Left kidney (tissue), 8 donors: ENCODE results near the gene CLTRN. TPM values are rescaled to one million over a fixed set of nuclear protein-coding genes. Genes with fewer than 3 reads are reported as not detected.
"Not testable (repeated sequence)": the region's sequence is repeated elsewhere in the genome, so short reads cannot be mapped to it uniquely, and the experiment has no call there.

ENCODE experiments used
- DNase-seq: peaks from one replicate; pipeline ENCODE4 v3.0.0-alpha.2; 2013
- long read RNA-seq, 8 donors: transcript quantifications; one replicate each; lab custom pipeline, GENCODE V29; 2026
- polyA plus RNA-seq: library from polyadenylated mRNA; unstranded; fragments of 120-200 nt; gene quantifications from one replicate; pipeline ENCODE4 v1.2.1, GENCODE V29; 2013; ENCODE audit not compliant: insufficient read length

Gene CLTRN, protein sequence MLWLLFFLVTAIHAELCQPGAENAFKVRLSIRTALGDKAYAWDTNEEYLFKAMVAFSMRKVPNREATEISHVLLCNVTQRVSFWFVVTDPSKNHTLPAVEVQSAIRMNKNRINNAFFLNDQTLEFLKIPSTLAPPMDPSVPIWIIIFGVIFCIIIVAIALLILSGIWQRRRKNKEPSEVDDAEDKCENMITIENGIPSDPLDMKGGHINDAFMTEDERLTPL
- polyA plus RNA-seq = 21.4 TPM
- long read RNA-seq, donor 1, transcript CLTRN-201 (6 exons, 1,578 nt) = major isoform, 12 of 12 reads
- long read RNA-seq, donor 1, partial matches to known transcripts = 0 of 12 reads
- long read RNA-seq, donor 1, other reads (novel, unspliced or antisense) = 0 of 12 reads
- long read RNA-seq, donor 2, transcript CLTRN-201 (6 exons, 1,578 nt) = major isoform, 8 of 8 reads
- long read RNA-seq, donor 2, partial matches to known transcripts = 0 of 8 reads
- long read RNA-seq, donor 2, other reads (novel, unspliced or antisense) = 0 of 8 reads
- long read RNA-seq, donor 3, transcript CLTRN-201 (6 exons, 1,578 nt) = major isoform, 8 of 8 reads
- long read RNA-seq, donor 3, partial matches to known transcripts = 0 of 8 reads
- long read RNA-seq, donor 3, other reads (novel, unspliced or antisense) = 0 of 8 reads
- long read RNA-seq, donor 4 = 0 reads
- long read RNA-seq, donor 5, transcript CLTRN-201 (6 exons, 1,578 nt) = major isoform, 15 of 15 reads
- long read RNA-seq, donor 5, partial matches to known transcripts = 0 of 15 reads
- long read RNA-seq, donor 5, other reads (novel, unspliced or antisense) = 0 of 15 reads
- long read RNA-seq, donor 6, transcript CLTRN-201 (6 exons, 1,578 nt) = major isoform, 6 of 6 reads
- long read RNA-seq, donor 6, partial matches to known transcripts = 0 of 6 reads
- long read RNA-seq, donor 6, other reads (novel, unspliced or antisense) = 0 of 6 reads
- long read RNA-seq, donor 7, transcript CLTRN-201 (6 exons, 1,578 nt) = major isoform, 17 of 17 reads
- long read RNA-seq, donor 7, partial matches to known transcripts = 0 of 17 reads
- long read RNA-seq, donor 7, other reads (novel, unspliced or antisense) = 0 of 17 reads
- long read RNA-seq, donor 8, transcript CLTRN-201 (6 exons, 1,578 nt) = major isoform, 19 of 19 reads
- long read RNA-seq, donor 8, partial matches to known transcripts = 0 of 19 reads
- long read RNA-seq, donor 8, other reads (novel, unspliced or antisense) = 0 of 19 reads

GRCh38 chrX:15664487-15665444 is at the start of gene CLTRN:
Gene CLTRN, minus strand, starts transcription at chrX:15664805. Its CDS starts 30 bp downstream, at chrX:15664775.
- DNase-seq = no peak

- not testable (repeated sequence) for DNase-seq
Measured at GRCh38 chrX:15704273-15704672, 39.7 kb upstream of the CLTRN start.

DNA sequence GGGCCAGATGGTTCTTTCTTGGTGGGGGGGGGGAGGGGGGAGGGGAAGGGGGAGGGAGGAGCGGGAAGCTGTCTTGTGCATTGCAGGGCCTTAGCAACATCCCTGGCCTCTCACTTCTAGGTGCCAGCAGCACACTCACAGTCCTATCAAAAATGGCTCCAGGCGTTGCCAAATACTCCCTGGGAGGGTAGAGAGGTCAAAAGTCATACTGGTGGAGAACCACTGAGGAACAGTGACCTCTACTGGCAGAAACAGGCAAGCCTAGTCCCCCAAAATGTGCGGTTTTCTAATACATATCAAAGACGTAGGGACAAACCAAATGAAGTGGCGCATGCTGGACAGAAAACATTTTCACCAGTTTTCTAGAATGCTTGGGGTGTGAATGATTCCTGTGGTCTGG is 39.2 kb upstream of the CLTRN start:
- DNase-seq = not testable (repeated sequence)

GRCh38 chrX:15702488-15703371 is 38.1 kb upstream of the CLTRN start:
- DNase-seq = no peak

GRCh38 chrX:15696516-15696915 is 31.9 kb upstream of the CLTRN start:
- DNase-seq = no peak

- no peak for DNase-seq
Measured at GRCh38 chrX:15694941-15695451, 30.4 kb upstream of the CLTRN start.

DNA sequence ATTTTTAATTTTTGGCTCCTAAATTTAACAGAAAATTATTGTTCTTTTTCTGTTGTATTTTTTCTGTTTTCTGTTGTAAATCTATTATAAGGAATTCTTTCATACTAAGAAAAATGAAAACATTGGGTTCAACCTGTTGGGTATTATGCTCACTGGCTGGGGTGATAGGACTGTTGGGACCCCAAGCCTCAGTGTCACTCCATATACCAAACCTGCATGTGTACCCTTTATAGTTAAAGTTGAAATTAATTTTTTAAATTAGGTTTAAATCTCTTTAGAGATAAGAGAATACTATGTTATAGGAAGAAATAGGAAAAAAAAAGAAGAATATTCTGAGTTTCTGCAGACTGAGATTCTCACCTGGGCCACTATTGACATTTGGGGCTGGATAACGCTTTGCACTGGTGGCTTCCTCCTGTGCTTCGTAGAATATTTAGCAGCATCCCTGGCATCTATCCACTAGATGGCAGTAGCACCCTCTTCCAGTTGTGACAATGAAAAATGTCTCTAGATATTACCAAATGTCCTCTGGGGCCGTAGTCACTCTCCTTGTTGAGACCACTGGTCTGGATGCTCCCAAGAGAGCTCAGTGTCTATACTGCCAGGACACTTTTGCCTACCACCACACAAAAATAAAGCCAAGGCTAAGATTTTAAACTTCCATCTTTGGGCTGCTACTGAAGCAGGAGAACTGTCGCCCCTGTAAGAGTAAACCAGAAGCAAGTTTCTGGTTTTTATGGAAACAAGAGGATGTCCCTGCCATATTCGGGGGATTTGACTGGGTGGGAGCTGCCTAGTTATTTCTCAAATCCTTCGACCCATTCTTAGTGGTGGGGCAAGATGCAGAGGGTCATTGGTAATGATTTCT is 22.4 kb upstream of the CLTRN start:
- peak; percentile 60 for DNase-seq

DNA sequence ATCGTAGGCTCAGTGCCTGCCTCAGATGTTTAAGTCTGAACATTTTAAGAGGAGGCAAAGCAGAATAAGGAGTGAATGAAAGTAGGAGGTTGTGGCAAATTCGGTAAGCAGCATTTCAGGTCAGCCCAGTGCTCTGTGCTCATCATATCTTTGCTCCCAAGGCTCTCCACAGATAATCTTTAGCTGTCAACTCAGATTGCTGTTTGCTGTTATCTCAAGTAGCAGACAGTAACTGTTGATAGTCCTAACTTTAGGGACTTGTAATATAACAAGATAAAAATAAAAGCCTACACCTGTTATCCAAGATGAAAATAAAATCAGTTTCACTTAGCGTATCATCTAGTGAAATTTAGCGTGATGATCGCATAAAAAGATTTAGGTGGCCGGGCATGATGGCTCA is 18.6 kb upstream of the CLTRN start:
- no peak for DNase-seq

DNA sequence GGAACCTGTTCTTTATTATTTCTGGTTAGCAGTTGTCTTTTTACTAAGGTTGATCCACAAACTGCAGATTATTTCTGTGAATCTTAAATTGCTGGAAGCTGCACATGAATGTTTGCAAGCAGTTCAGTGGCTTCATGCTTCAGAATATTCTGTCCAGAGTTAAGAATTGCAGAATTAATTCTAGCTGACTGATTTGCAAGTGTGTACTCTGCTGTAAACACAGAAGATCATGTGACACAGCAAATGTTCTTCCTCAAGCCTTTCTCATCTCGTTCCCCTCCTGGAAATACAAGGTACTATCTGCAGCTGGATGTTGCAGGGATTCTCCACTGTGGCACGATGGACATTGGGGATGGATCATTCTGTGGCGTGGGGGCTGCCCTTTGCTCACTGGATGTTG is 16.8 kb upstream of the CLTRN start:
- no peak for DNase-seq

- no peak for DNase-seq
Measured at GRCh38 chrX:15680401-15680800, 15.8 kb upstream of the CLTRN start.

DNA sequence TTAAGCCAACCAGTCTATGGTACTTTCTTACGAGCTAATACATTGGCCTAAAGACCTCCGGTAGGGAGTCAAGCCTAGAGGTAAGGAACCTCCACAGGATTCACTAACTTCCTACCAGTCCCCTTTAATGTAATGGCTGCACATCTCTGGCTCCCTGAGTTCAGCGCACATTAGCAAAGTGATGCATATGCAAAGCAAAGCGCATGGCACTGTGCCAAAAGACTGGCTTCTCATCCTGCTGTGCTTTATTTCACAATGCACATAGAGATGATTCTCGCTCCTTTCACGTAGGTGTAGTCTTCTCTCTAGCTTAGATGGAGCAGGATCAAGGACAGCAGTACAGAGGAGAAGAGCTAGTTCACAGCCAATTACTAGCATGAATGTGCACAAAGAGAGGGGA is 14.6 kb upstream of the CLTRN start:
- DNase-seq = no peak

GRCh38 chrX:15678339-15678738 is 13.7 kb upstream of the CLTRN start:
- no peak for DNase-seq

DNA sequence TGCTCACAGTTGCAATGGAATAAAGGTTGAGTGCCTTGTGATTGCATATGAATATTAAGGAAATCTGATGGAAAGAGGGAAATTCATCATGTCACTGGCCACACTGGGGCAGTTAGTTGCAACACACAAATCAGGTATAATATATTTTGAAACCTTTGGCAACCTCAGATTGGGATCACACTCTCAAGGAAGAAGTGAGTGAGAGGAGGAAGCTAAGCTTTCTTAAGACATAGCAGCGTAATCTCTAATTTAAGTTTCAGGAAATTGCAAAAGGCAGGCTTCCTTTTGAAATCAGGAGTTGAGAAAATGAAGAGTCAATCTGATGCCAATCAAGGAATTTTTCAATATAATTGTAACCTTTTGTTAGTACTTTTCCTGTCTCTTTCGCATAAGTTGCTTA is 12.3 kb upstream of the CLTRN start:
- DNase-seq = no peak

GRCh38 chrX:15675490-15675921 is 10.9 kb upstream of the CLTRN start:
- no peak for DNase-seq

- peak; percentile 94 for DNase-seq
Measured at GRCh38 chrX:15674841-15675489, 10.4 kb upstream of the CLTRN start.

DNA sequence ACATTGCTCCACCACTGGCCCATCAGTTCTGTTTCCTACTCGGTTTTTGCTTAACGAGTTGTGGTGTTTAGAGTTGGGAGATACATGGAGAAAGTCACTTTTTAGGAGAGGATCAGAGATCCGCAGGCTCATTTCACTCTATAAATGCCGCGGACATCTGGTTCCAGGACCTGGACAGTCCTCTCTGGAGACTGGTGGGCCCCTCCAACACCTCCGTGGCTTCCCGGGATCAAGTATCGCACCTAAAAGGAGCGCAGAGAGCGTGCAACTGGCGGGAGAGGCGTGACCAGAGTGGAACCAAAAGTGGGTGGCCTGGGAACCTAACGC is 9.9 kb upstream of the CLTRN start:
- DNase-seq = no peak

GRCh38 chrX:15673970-15674369 is 9.4 kb upstream of the CLTRN start:
- DNase-seq = no peak

DNA sequence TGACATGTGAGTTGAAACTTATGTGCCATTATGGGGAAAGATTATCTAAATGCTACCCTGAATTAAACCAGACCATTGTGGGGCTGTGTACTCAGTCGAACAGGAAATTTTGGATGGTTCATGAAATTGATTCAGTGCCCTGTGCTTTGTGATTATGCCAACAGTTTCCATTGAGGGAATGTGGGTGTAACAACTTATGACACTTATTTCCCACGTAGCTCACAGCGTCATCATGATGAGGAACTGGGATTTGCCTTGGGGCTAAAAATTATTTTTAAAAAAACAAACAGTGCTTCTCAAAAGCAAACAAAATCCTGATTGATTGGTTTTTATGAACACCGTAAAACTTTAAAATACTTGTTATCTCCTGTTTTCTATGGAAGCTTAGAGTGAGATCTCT is 8.3 kb upstream of the CLTRN start:
- DNase-seq = no peak
